ENCODE measurements around the gene ZNF385D.
"Not testable (repeated sequence)": the region's sequence is repeated elsewhere in the genome, so short reads cannot be mapped to it uniquely, and the experiment has no call there.

The ZNF385D gene

GRCh38 chr3:21515417-21515816 lies 235.6 kb downstream of the ZNF385D start:
- DNase-seq (ENCODE audit: insufficient read length, low spot score) = no peak

DNA sequence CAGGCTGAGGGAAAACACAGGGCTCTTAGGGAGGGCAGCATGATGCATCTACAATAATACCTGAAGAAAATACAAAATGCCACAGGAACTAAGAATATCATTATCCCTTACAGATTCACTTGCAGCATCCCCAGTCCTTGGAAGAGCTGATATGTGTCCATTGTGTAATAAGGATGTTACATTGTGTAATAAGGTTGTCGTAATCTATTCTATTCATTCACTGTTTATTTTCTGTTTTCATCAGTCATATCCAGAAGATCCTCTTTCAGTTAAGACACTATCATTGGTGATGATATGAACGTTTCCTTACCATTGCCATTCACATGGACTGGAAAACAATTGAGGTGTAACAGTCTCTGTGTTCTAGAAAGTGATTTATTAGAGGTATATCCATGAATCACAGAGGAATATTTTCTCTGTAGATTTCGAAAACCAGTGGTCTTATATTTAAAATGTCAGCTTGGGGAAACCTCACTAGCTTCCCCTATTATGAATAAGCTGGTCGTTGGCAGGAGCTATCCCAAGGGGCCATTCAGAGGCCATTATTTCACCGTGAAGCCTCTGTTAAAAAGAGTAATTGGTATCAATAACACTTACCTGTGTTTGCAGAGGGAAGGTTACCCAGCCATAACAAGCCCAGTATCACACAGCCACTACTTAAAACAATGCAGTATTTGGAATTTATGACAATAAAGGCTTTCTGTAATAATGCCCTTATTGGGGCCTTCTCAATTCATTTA lies 241.1 kb downstream of the ZNF385D start:
- TF ChIP-seq CTCF (IDR thresholded peaks at IDR 0.05; ENCODE audit: insufficient read depth, missing control alignments) = no peak
- no peak for FAIRE-seq
- no peak for DNase-seq (ENCODE audit: insufficient read length, low spot score)

More at GRCh38 chr3:21515417-21515816, 235.6 kb downstream of the ZNF385D start:
- TF ChIP-seq CTCF (IDR thresholded peaks at IDR 0.05; ENCODE audit: insufficient read depth, missing control alignments) = no peak
- no peak for FAIRE-seq

GRCh38 chr3:21508246-21508645 lies 242.8 kb downstream of the ZNF385D start:
- no peak for TF ChIP-seq CTCF (IDR thresholded peaks at IDR 0.05; ENCODE audit: insufficient read depth, missing control alignments)
- no peak for FAIRE-seq
- DNase-seq (ENCODE audit: insufficient read length, low spot score) = no peak

DNA sequence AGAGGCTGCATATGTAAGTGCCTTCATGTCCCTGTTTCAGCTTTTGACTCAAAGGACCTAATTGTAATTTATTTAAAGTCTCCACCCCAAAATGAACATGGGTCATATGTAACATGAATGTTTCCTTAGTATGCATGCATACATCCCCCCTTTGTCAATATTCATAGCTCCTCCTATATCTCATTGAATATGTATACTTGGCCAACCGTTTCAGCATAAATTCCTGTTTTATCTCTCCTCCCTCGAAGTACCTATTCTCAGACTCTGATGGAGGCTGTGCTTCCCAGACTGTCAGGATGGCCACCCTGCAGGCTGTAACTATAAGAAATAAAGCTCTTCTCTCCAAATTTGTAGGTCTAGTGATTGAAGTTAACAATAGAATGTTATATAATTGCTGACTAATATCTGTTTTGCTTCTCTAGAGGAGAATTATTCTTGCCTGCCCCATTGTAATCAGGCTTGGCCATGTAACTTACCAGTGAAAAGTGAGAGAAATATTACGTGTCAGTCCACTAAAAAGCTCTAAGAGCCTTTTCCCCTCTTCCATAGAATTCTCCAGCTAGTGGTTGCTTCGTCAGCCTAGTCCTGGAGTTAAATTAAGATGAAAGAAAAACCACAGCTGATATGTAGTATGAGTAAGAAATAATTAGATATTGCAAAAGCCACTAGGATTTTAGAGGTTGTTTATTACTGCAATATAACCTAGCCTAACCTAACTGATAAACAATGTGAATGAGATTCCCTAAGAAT lies 245.1 kb downstream of the ZNF385D start:
- FAIRE-seq (no peak), DNase-seq (ENCODE audit: insufficient read length, low spot score) (no peak)
- TF ChIP-seq CTCF (IDR thresholded peaks at IDR 0.05; ENCODE audit: insufficient read depth, missing control alignments) = no peak

DNA sequence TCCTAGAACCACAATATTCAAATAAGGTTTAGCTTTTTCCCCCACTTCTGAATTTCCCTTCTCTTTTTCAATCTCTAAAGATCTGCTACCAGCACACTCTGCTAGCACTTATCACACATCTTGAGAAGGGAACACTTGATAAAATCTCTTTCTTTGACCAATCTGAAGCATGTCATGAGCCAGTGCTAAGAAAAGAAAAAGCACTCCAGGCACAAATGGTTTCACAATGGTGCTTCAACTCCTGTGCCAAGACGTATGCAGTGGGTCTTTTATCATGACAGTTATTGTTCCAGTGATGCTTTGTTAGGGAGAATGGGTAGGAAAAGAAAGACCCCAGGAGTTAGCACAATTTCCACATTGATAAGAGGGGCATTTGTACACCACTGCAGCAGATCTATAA lies 248.4 kb downstream of the ZNF385D start:
- no peak for TF ChIP-seq CTCF (IDR thresholded peaks at IDR 0.05; ENCODE audit: insufficient read depth, missing control alignments)
- no peak for FAIRE-seq
- DNase-seq (ENCODE audit: insufficient read length, low spot score) = no peak

DNA sequence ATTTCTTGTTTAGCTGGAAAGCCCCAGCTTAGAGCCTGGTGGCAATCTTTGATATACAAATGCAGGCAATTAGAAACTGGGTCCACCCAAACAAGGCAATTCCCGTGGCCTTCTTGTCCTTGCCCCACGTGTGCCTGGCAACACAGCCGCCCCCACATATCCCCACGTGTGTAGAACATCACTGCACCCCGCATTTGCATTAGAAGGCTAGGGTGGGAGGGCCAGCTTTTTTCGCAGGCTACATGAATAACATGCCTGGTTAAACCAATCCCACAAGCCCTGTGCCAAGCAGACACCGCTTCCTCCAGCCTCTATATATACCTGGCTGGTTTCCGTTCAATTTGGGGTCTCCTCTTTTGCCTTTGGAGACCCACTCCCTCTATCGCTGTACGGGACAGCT lies 250.2 kb downstream of the ZNF385D start:
- no peak for FAIRE-seq
- no peak for TF ChIP-seq CTCF (IDR thresholded peaks at IDR 0.05; ENCODE audit: insufficient read depth, missing control alignments)
- DNase-seq (ENCODE audit: insufficient read length, low spot score) = no peak

- FAIRE-seq = peak; percentile 48
- not testable (repeated sequence) for DNase-seq (ENCODE audit: insufficient read length, low spot score)
Observed at GRCh38 chr3:21490671-21491070, 260.3 kb downstream of the ZNF385D start.
